Psoas muscle (tissue), 8 donors: Measurements from ENCODE around the gene EVL. TPM values are rescaled to one million over a fixed set of nuclear protein-coding genes. Genes with fewer than 3 reads are reported as not detected.

ENCODE experiments used
- ATAC-seq, 4 donors: fragments of 200-7000 bp; cut with Tn5 transposase; one replicate each; pipeline ENCODE4 v1.9.1; 2020; ENCODE audit warnings: moderate library complexity in 3 of 4, mild to moderate bottlenecking in 2 of 4
- DNase-seq, 2 donors: peaks; one replicate each; pipeline ENCODE4 v3.0.0-alpha.2; 2020
- H3K27ac ChIP-seq: fragments of 200-600 bp; one replicate; pipeline ENCODE4 v1.8.0; 2022
- H3K27me3 ChIP-seq, 3 donors: fragments of 200-600 bp in 1 of 3; one replicate each; pipeline versions ENCODE4 v1.6.1 to v1.8.0; 2013 to 2022; ENCODE audit warnings: low read length in 2 of 3, mild to moderate bottlenecking in 2 of 3, moderate library complexity in 1 of 3; ENCODE audit not compliant: insufficient read depth in 3 of 3
- H3K36me3 ChIP-seq, 2 donors: fragments of 200-600 bp in 1 of 2; one replicate each; pipeline versions ENCODE4 v1.6.1 to v1.8.0; 2013 to 2022; ENCODE audit warnings: low read depth in 1 of 2, mild to moderate bottlenecking in 1 of 2, moderate library complexity in 1 of 2; ENCODE audit not compliant: insufficient read depth in 1 of 2
- H3K4me1 ChIP-seq: fragments of 200-600 bp; one replicate; pipeline ENCODE4 v1.8.0; 2022
- H3K4me3 ChIP-seq: fragments of 200-600 bp; one replicate; pipeline ENCODE4 v1.8.0; 2022; ENCODE audit warnings: mild to moderate bottlenecking
- H3K9me3 ChIP-seq: fragments of 200-600 bp; one replicate; pipeline ENCODE4 v1.8.0; 2022
- WGBS, 3 donors: extraction: QIAGEN DNeasy Blood & Tissue Kit; methylation state at CpG; one replicate each; pipeline versions ENCODE4 v1.1.6 to v1.1.7; 2013; 5-methylcytosine and 5-hydroxymethylcytosine counted together
- intact Hi-C, 2 donors: fragments of 100-400 bp; cut with DNase I; formaldehyde crosslinking; loops; one replicate each; pipeline versions ENCODE4 v1.11.0 to v1.14.2; 2022
- polyA plus RNA-seq, 3 donors: library from polyadenylated mRNA; stranded (reverse); fragments of 200-250 nt; gene quantifications; one replicate each; pipeline ENCODE4 v1.2.3, GENCODE V29; 2013
- total RNA-seq, 4 donors: library from RNA; stranded (reverse); fragmentation: NEBNext Ultra II Directional in 2 of 4; extraction: Animal tissue kit (Norgen Biotek cat#: 25700) in 2 of 4; gene quantifications; one replicate each; pipeline versions ENCODE4 v1.2.1 to v1.2.4, GENCODE V29; 2021 to 2023
- TF ChIP-seq, protein P1 (sequence below): fragments of 200-600 bp; IDR thresholded peaks from one replicate; pipeline ENCODE4 v1.8.0; 2022; ENCODE audit warnings: antibody characterized with exemption
- donor health status: healthy with polysubstance abuse.
- donor health status: DM: no; HTN: no; CAD: no; lungs with moderate emphysema.
- donor health status: Bipolar disorder and iron deficiency.
- donor health status: healthy.
- donor health status: DM: yes; HTN: yes; CAD: no.
- donor health status: DM: no; HTN: no; CAD: no.
- donor health status: DM: no; HTN: no; CAD: no.
- donor health status: DM: yes; HTN: yes; CAD: no.

EVL gene
- total and polyA plus RNA-seq, 7 donors: 9.6 to 30.4 (median 17.1) TPM

DNA sequence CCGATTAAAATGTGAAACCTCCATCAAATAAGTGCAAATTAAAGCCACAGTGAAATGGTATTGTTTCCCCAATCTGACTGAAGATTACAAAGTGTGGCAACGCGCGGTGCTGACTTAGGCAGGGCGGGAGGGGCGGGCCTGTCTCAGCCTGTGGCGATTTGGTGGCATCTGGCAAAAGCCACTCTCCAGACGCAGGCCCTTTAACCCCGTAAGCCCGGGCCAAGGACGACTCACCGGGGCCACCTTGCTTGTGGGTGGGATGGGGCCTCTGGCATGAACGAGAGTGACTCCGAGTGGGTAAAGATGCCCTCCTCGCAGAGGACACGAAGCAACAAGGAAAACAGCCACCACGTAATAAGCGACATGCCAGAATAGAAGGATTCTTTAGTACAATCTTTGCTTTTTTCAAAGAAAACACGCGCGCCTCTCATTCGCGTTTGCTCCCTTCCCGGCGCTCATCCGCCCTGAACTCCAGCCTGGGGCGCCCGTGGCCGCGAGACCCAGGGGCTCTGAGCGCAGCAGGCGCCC is 93.4 kb downstream of the EVL start:
- no peak overlapping the region for H3K27ac ChIP-seq
- peak overlapping the region; percentile 63 for H3K4me3 ChIP-seq
- peaks cover 0 to 48% (median 23%) of the 10 kb centered on the region in 3 donors for H3K27me3 ChIP-seq
- H3K4me1 ChIP-seq: peaks cover 9% of the 10 kb centered on the region
- no peaks in the 10 kb centered on the region for H3K36me3 ChIP-seq
- TF ChIP-seq, protein P1, sequence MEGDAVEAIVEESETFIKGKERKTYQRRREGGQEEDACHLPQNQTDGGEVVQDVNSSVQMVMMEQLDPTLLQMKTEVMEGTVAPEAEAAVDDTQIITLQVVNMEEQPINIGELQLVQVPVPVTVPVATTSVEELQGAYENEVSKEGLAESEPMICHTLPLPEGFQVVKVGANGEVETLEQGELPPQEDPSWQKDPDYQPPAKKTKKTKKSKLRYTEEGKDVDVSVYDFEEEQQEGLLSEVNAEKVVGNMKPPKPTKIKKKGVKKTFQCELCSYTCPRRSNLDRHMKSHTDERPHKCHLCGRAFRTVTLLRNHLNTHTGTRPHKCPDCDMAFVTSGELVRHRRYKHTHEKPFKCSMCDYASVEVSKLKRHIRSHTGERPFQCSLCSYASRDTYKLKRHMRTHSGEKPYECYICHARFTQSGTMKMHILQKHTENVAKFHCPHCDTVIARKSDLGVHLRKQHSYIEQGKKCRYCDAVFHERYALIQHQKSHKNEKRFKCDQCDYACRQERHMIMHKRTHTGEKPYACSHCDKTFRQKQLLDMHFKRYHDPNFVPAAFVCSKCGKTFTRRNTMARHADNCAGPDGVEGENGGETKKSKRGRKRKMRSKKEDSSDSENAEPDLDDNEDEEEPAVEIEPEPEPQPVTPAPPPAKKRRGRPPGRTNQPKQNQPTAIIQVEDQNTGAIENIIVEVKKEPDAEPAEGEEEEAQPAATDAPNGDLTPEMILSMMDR: no peak
- H3K9me3 ChIP-seq: no peaks in the 10 kb centered on the region
- DNase-seq: no peak
- intact Hi-C loops: no loop called here
- 12 to 21% (median 17%) methylated on average over 27 to 32 of the region's 32 CpGs for WGBS, 3 donors
- ATAC-seq: no peak

DNA sequence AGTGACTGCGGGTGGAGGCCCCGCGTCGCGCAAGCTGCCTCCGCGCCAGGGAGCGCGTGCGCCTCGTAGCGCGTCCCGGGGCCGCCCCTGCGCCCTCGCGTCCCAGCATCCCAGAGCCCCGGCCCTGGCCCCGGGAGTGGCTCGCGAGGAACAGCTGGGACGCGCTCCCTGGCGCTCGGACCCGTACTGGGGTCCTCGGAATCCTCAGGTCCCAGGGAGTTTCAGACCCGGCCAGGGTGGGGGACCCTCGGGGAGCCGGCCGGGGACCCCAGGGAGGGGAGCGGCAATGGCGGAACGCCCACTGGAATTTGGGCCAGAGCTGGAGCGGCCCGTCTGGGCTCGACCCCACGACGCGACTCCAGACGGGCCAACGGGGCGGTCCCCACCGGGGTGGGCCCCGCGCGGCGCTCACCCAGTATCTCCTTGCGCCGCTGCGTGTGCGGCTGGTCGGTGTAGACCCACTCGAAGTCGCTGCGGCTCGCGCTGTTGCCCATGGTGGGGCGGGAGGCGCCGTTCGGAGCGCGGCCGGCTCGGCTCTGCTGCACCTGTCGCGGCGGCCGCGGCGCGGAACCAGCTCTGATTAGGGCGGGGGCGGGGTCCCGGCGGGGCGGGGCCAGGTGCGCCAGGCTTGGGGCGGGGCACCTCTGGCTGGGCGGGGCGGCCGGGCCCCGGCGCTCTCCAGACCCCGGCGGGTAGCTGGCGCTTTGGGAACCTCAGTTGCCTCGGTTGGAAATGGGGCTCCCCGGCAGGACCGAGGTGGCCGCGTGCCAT is 94.1 kb downstream of the EVL start, which contains the start of gene DEGS2:
Gene DEGS2, minus strand, starts transcription at position 552 of the 771 bp plus-strand sequence. Its CDS starts 58 bp downstream, at position 494.
- no peak within 1 kb of the TSS for H3K27ac ChIP-seq
- TF ChIP-seq, protein P1: no peak
- no peak for DNase-seq
- H3K9me3 ChIP-seq: no peaks in the 10 kb centered on the region
- intact Hi-C loops: no loop called here
- WGBS, 3 donors: 0 to 1% (median 1%) methylated on average over 65 to 94 of the region's 94 CpGs
- peak; percentile 51 to 88 (median 62) for ATAC-seq
- H3K27me3 ChIP-seq: peaks cover 0 to 48% (median 23%) of the 10 kb centered on the region in 3 donors
- peak within 1 kb of the TSS; percentile 63 for H3K4me3 ChIP-seq
- H3K4me1 ChIP-seq: peaks cover 9% of the 10 kb centered on the region
- H3K36me3 ChIP-seq: no peaks in the 10 kb centered on the region

DNA sequence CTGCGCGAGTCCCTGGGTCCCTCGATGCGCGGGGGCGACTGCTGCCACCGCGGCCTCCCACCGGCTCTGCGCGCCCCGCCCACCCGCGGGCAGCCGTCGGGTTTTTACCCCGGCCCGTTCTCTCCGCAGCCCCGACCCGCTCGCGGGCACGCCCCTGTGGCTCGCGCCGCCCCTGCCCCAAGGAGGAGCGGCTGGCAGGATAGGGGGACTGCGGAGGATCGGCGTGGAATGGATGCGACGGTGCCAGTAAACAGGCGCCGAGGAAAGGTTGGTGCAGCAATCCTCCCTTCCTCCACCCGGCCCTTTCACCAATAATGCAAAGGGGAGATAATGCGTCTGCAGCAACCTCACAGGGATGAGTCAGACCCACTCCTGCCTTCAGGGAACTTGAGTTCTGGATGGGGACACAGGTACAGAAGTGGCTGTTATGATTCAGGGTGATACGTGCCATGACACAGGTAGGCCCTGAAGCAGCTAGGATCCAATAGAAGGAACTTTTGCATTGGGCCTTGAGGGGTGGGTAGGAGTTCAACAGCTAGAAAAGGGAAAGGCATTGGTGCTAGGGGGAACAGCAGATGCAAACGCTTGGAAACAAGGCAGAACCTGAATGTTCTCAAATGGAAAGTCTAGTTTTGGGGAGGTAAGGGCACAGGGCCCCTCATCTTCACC is 94.8 kb downstream of the EVL start:
- 8 to 17% (median 10%) methylated on average over 27 to 39 of the region's 39 CpGs for WGBS, 3 donors
- Histone ChIP-seq H3K27me3 (peaks cover 0 to 48% (median 20%) of the 10 kb centered on the region in 3 donors), H3K27ac (no peak overlapping the region), H3K4me3 (peak overlapping the region; percentile 63), H3K4me1 (peaks cover 9% of the 10 kb centered on the region), H3K36me3 (no peaks in the 10 kb centered on the region), H3K9me3 (no peaks in the 10 kb centered on the region)
- DNase-seq: no peak
- TF ChIP-seq, protein P1: no peak
- intact Hi-C loops: no loop called here
- no peak for ATAC-seq

DNA sequence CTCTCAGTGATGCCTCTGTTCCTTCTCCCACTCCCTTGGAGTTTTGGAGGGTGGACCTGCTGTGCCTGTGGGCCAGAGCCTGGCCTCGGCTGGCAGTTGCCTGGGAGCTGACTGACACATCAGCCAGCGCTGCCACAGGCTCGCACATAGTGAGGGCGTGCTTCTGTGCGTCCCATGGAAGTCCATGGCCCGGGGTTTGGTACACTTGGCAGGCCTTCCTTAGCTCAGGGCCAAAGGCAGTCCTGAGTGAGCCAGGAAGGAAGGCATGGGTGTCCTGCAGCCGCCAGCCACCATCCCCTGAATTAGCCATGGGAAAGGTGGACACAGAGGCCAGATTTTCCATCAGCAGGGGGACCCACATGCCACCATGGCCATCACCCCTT is 95.3 kb downstream of the EVL start:
- H3K27me3 ChIP-seq: peaks cover 0 to 45% (median 20%) of the 10 kb centered on the region in 3 donors
- TF ChIP-seq, protein P1: no peak
- H3K27ac ChIP-seq: no peak overlapping the region
- ATAC-seq (no peak), DNase-seq (no peak)
- H3K36me3 ChIP-seq: no peaks in the 10 kb centered on the region
- intact Hi-C loops: no loop called here
- H3K9me3 ChIP-seq: no peaks in the 10 kb centered on the region
- no peak overlapping the region for H3K4me3 ChIP-seq
- 57 to 68% (median 57%) methylated on average over 7 of the region's 7 CpGs for WGBS, 3 donors
- peaks cover 9% of the 10 kb centered on the region for H3K4me1 ChIP-seq
